KOPT-K1 (cell line): ENCODE data around the gene SPTB.
"Not testable (repeated sequence)": the region's sequence is repeated elsewhere in the genome, so short reads cannot be mapped to it uniquely, and the experiment has no call there.

Source experiments
- H3K27ac ChIP-seq: fragments of 200-600 bp; sonication (generic); 2 replicates; pipeline ENCODE4 v1.5.1; 2016; ENCODE audit warnings: antibody characterized with exemption, mild to moderate bottlenecking, low read depth, low read length; ENCODE audit not compliant: poor library complexity, severe bottlenecking
- H3K36me3 ChIP-seq: fragments of 200-600 bp; sonication (generic); 2 replicates; pipeline ENCODE4 v1.5.1; 2017; ENCODE audit warnings: antibody characterized with exemption, mild to moderate bottlenecking, low read length, moderate library complexity; ENCODE audit not compliant: insufficient read depth
- H3K9me3 ChIP-seq: fragments of 200-600 bp; sonication (generic); 2 replicates; pipeline ENCODE4 v1.5.1; 2017; ENCODE audit warnings: antibody characterized with exemption, low read length, mild to moderate bottlenecking; ENCODE audit not compliant: insufficient read depth, poor library complexity, severe bottlenecking

The SPTB gene

DNA sequence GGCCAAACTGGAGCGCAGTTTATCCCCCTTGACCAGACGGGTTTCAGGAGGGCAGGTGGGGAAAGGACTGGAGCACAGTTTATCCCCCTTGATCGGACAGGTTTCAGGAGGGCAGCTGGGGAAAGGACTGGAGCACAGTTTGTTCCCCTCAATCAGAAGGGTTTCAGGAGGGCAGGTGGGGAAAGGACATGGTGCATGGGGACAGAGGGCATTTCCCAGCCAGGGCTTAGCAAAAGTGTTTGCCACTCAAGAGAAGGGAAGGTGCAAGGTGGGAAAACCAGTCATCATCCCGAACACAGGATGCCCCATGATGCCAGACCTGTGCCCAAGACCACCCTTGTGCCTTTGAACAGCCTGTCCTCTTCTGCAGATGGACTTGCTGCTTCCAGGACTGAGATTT, 54.7 kb downstream of the SPTB start:
- Histone ChIP-seq H3K9me3 (no peaks in the 10 kb centered on the region), H3K36me3 (no peaks in the 10 kb centered on the region), H3K27ac (no peak overlapping the region)

DNA sequence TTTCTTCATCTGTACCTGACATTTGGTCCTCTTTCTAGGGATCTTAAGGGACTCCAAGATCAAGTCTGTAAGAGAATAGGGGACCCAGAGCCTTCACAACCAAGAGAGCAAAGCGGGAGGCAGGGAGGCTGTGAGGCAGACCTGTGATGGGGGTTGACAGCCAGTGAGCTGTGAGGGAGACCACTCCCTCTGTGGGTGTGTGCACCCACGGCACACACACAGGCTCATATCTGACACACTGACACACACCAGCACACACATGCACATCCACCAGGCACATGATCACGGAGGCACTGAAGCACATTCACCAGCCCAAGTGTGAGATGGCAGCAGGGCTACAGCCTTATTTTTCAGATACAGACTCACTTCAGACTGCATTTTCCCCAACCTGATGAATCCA, 55.2 kb downstream of the SPTB start:
- no peaks in the 10 kb centered on the region for H3K36me3 ChIP-seq
- H3K9me3 ChIP-seq, result no peaks in the 10 kb centered on the region
- H3K27ac ChIP-seq, result no peak overlapping the region

DNA sequence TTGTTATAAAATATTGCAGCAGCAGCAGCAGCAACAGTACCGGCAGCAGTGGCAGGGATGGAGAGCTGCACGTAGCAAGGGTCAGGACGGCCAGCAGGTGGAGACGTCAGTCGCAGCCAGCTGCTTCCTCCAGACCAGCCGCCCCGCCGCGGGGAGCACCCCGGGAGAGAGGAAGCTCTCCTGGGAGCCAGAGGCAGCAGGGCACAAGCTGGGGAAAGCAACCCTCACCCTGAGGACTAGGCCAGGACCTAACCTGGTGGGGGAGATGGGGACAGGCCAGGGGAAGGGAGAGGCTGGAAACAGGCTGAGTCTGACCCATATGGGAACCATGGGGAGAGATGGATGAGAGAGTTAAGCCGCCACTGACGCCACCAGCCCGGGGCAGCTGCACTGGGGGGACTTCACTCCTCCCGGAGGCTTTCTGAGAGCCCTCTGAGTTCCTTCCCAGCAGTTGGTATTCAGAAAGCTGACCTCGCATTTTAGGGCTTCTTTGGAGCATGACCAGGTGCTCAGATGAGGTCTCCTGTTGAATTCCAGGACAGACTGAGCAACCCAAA, 56.3 kb downstream of the SPTB start:
- Histone ChIP-seq H3K27ac (no peak overlapping the region), H3K36me3 (no peaks in the 10 kb centered on the region)

DNA sequence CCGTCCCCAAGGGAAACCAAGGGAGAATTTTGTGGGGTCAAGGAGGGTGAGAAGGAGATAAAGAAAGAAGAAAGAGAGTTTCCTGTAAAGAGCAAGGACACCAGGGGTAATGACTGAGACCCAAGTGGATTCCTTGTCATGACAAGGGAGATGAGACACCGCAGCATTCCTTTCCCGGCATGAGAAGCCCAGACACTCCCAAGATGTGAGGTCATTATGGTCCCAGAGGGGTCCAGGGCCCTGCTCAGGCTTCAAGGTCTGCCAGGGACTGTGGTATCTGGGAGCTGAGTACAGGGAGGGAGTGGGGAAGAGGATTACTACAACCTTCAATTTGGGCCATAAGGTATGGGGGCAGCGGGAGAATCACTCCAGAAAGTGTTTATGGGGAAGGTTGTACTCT, 58.1 kb downstream of the SPTB start:
- Histone ChIP-seq H3K27ac (no peak overlapping the region), H3K9me3 (no peaks in the 10 kb centered on the region), H3K36me3 (no peaks in the 10 kb centered on the region)

More for the DNA sequence above, 56.3 kb downstream of the SPTB start:
- H3K9me3 ChIP-seq, result no peaks in the 10 kb centered on the region

DNA sequence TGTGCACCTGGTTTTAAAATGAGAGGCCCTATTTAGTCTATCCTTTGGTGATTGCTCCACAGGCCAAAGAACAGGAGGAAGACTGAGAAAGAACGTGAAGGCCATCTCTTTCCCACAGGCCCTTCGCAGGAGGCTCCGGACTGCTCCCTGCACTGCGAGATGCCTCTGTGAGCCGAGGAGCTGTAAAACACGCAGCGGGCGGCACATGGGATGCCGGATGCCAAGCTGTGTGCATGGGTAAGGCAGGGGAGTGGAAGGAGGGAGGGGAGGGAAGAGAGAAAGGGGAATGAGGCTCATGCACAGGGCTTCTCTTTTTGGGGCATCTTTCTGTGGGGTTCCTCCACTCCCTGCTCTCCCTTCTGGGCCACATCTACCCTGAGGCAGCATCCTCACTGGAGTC, 61.6 kb downstream of the SPTB start:
- H3K9me3 ChIP-seq, result no peaks in the 10 kb centered on the region
- H3K27ac ChIP-seq, result no peak overlapping the region
- H3K36me3 ChIP-seq, result no peaks in the 10 kb centered on the region

DNA sequence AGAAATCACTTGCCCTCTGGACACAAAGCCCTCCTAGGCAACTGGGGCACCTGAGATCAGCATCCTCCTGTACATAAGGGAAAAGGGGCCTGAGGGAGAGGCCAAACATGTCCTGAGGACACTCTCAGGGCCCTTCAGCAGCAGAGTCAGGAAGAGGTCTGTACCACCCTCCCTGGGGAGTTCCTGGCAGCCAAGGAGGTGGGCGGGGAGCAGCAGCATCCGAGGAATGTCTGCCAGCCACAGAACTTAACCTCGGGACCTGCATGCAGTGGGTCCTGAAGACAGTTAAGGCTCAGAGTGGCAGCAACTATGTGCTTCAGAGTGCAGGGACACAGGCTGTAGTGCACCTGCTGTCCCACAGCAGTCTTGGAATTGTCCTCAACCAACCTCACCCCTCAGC, 62.1 kb downstream of the SPTB start:
- Histone ChIP-seq H3K27ac (no peak overlapping the region), H3K36me3 (no peaks in the 10 kb centered on the region), H3K9me3 (no peaks in the 10 kb centered on the region)

DNA sequence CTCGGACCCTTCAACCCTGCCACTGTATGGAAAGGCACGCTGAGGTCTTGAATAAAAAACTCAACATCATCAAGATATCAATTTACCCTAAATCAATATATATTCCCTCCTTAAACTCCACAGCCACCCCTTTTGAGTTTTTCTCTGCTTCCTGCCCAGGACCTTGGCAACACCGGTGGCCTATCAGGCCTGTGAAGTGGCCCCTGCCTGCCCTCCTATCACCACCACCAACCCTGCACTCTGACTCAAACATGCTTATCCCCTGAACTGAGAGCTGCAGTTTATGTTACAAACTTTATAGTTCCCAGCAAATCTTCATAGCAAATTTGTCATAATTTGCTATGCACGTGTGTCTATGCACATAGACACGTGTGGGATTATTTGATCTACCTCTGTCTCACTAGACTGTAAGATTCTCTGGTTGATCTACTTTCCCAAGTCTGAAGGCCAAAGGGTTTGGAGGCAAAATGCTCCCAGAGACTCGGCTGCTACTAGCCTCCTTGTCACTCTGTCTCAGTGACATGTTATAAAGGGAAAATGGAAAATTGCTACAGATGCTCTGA, 63.4 kb downstream of the SPTB start:
- Histone ChIP-seq H3K9me3 (no peaks in the 10 kb centered on the region), H3K36me3 (no peaks in the 10 kb centered on the region), H3K27ac (no peak overlapping the region)

DNA sequence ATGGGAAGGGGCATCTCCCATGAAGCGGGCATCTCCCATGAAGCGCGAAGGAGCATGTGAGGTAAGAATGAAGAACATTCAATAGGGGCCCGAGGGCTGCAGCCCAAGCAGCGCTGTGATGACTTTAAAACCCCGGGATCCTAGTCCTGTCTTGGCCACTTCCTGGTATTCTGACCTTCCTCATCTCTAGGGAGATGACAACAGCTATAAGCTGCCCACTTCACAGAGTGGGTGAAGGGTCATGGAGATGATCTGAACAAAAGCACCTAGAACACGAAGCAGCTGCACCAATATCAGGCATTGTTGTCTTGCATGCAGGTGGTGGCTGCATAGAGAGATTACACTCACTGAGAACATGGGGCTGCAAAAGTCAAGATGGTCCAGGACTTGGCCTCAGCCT, 64.5 kb downstream of the SPTB start:
- no peaks in the 10 kb centered on the region for H3K9me3 ChIP-seq
- H3K36me3 ChIP-seq, result no peaks in the 10 kb centered on the region
- H3K27ac ChIP-seq, result no peak overlapping the region

DNA sequence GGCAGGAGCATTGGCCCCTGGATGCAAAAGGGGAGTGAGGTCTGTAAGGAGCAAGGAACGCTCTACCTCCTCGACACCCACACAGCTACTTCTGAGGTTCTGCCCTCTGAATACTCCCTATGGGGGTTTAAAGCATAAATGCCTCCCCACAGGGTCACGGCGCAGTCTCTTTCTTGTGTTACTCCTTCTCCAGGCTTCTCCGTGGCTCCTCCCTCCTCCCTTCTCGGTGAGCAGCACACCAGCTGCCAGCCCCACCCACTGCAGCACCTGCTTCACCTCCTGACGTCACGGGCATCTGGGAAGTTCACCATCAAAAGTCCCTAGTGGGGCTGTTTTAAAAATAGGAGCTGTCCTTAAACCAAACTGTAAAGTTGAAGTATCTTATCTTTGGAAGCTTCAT, 67.3 kb downstream of the SPTB start:
- Histone ChIP-seq H3K36me3 (no peaks in the 10 kb centered on the region), H3K27ac (no peak overlapping the region), H3K9me3 (no peaks in the 10 kb centered on the region)

DNA sequence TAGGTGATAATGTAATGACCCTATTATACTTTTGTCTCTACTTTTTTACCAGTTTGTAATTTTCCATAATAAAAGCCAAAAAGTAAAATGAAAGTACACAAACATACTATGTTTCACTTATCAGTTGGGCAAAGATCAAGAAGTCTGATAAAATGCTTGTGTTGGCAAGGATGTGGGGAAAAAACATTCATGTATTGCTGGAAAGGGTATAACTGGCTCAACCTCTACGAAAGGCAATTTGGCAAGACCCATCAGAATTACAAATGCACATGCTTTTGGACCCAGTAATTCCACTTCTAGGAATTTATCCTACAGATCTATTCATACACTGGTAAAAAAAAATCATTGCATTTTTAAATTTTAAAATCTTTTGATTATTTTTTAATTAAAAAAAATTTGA, 68.0 kb downstream of the SPTB start:
- no peak overlapping the region for H3K27ac ChIP-seq
- H3K36me3 ChIP-seq, result no peaks in the 10 kb centered on the region
- H3K9me3 ChIP-seq, result no peaks in the 10 kb centered on the region

DNA sequence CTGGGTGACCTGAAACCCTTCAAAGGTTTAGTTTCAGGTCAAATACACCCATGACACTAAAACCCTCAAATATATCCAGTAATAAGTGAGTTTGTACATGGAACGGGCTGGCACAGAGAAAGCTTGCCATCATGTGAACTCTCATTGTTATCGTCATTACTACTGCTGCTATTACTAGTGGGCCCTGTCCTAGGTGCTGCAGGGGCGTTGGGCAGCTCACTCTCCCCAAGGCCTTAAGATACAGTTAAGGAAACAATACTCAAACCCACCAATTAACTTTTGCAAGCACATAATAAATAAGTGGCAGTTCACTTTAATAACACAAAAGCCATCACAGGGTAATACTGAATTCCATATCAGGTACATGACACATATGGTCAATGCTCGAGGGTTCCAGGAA, 71.3 kb downstream of the SPTB start:
- no peaks in the 10 kb centered on the region for H3K36me3 ChIP-seq
- no peak overlapping the region for H3K27ac ChIP-seq
- no peaks in the 10 kb centered on the region for H3K9me3 ChIP-seq

DNA sequence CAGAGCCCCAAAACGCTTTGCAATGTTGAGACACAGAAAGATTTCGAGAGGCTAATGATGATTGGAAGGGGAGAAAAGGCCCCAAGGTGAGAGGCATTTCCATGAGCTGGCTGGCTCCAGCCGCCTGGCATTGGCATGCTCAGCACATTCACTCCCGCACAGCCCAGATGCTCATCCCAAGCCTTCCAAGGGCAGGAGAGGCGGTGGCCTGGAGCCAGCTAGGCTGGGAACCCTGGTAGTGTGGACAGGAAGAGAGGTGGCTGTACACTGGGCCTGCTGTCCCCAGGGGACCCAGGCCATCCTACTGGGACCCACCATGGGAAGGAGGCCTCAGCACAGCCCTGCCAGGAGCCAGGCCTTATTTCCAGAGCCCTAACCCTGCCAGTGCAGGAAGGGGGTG, 72.2 kb downstream of the SPTB start:
- no peaks in the 10 kb centered on the region for H3K36me3 ChIP-seq
- no peaks in the 10 kb centered on the region for H3K9me3 ChIP-seq
- no peak overlapping the region for H3K27ac ChIP-seq

DNA sequence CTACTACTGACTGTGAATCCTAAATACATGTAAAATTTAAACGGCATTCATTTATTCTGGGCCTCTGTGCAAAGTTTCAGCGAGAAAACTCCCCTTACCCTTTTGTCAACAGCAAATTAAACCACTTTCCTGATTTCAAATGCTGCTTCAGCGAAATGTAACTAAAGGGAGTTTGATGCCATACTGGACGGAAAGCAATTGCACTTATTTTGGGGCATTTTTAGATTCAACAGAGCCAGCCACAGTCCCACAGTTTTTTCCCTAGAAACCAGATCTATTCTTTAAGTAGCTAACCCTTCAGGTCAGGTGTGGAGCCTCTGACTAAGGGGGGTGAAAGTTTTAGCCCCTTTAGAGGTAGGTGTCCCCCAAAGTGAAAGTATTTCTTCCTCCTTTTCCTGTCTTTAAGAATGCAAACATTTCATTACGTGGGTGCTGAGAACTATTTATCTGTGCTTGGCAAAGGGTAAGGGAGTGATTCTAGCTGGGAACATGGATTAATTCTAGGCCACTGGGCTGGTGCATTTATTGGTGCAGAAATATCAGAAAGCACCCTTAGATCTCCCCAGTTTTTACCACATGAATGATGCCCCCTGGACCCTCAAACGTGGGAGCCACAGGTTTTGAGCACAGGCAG, 72.7 kb downstream of the SPTB start:
- Histone ChIP-seq H3K9me3 (no peaks in the 10 kb centered on the region), H3K36me3 (no peaks in the 10 kb centered on the region), H3K27ac (no peak overlapping the region)

DNA sequence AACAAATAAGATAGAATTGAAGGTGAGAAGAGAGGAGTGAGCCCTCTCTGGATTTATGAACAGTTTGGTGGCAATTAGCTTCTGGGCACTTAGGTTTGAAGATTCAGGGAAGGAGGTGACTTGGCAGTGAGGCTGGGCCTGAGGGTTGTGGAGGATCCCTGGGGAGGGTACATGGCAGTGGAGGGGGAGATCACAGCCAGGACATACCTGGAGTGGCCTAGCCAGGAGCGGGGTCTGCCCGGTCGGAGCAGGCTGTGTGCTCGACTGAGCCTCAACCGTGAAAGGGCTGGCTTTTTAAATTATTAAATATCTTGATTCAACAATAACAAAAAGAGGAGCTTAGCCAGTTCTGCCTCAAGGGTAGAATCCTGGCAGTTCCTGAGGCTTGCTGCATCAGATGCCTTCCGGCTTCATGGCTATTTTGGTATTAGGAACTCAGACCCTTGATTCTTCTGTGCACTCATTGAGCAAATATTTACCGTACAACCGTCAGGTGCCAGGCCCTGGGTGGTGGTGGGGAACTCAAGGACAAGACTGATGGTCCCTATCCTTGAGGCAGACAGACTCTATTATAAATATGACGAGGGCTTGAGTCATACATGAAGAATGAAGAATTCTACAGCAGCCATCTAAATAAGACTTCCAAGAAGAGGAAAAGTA, 73.4 kb downstream of the SPTB start:
- H3K27ac ChIP-seq, result no peak overlapping the region
- H3K36me3 ChIP-seq, result no peaks in the 10 kb centered on the region
- no peaks in the 10 kb centered on the region for H3K9me3 ChIP-seq

DNA sequence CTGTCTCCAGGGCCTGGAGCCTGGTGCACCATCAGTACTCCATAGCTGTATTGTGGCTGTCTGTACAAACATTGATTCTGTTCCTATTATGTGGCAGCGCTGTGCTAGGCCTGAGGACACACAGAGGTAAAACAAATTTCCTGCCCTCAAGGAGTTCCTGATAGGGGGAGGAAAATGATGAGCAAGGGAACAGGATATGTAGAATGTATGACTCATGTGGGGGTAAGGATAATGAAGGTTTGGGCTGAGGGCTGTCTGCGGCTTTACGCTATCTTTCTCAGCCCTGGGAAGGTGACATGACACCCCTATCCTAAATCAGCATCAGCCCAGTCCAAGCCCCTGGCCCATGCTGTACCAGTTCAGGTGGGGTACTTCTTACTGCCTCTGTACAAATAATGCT, 74.1 kb downstream of the SPTB start:
- H3K9me3 ChIP-seq, H3K27ac ChIP-seq: not testable (repeated sequence)

DNA sequence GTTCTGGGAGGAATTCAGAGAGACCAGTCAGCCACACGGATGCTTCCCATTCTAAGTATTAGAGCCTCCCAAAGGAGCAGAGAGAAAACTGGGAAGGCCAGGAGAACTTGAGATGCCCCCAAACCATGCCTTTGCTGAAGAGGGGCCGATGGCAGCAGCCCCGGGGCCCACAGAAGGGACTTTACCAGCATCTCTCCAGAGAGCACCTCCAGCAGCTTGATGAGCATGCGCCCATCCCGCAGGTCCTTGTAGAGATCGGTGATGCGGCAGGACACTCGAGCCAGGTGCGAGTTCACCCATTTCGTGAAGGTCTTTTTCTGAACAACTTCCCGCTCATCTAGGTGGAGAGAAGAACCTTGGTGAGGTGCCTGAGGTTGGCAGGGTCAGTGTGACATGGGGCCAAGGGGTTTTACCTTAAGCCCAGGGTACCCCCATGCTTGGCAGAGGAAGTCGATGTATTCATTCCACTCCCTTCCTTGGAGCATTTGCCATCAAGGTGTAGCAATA, 74.9 kb downstream of the SPTB start:
- Histone ChIP-seq H3K27ac (no peak overlapping the region), H3K9me3 (no peaks in the 10 kb centered on the region)

More for the DNA sequence above, 74.1 kb downstream of the SPTB start:
- H3K36me3 ChIP-seq, result not testable (repeated sequence)

More for the DNA sequence above, 74.9 kb downstream of the SPTB start:
- H3K36me3 ChIP-seq, result no peaks in the 10 kb centered on the region
